Suppressor macrophage treated with lipopolysaccharide for 4 hours (primary cell): ENCODE data around the gene HDDC3.

Experiments
- DNase-seq: peaks from one replicate; pipeline ENCODE4 v3.0.0-alpha.2; 2020

Gene HDDC3

GRCh38 chr15:90889736-90890456 lies 42.5 kb downstream of the HDDC3 start:
- no peak for DNase-seq

DNA sequence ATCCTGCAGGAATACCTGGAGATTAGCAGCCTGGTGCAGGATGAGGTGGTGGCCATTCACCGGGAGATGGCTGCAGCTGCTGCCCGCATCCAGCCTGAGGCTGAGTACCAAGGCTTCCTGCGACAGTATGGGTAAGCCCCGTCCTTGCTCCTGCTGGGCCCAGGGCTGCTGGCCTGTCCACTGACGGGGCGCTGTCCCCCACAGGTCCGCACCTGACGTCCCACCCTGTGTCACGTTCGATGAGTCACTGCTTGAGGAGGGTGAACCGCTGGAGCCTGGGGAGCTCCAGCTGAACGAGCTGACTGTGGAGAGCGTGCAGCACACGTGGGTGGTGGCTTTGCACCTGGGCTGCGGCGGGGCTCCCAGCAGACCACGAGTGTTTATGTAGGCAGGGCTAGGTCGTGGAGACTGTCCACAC lies 43.0 kb downstream of the HDDC3 start:
- no peak for DNase-seq

DNA sequence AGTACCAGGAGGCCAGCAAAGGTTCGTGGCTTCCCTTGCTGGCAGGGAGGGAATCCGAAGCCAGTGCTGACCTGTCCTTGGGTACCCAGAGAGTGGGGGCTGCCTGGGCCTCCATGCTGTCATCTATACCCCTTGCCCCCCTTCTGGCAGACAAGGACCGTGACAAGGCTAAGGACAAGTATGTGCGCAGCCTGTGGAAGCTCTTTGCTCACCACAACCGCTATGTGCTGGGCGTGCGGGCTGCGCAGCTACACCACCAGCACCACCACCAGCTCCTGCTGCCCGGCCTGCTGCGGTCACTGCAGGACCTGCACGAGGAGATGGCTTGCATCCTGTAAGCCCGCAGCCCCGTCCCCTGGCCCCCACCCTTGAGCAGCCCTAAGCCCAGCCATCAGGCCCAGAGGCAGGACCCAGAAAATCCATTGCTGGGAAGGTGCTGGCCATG lies 45.3 kb downstream of the HDDC3 start:
- DNase-seq: no peak

GRCh38 chr15:90886291-90886614 lies 46.1 kb downstream of the HDDC3 start:
- no peak for DNase-seq

DNA sequence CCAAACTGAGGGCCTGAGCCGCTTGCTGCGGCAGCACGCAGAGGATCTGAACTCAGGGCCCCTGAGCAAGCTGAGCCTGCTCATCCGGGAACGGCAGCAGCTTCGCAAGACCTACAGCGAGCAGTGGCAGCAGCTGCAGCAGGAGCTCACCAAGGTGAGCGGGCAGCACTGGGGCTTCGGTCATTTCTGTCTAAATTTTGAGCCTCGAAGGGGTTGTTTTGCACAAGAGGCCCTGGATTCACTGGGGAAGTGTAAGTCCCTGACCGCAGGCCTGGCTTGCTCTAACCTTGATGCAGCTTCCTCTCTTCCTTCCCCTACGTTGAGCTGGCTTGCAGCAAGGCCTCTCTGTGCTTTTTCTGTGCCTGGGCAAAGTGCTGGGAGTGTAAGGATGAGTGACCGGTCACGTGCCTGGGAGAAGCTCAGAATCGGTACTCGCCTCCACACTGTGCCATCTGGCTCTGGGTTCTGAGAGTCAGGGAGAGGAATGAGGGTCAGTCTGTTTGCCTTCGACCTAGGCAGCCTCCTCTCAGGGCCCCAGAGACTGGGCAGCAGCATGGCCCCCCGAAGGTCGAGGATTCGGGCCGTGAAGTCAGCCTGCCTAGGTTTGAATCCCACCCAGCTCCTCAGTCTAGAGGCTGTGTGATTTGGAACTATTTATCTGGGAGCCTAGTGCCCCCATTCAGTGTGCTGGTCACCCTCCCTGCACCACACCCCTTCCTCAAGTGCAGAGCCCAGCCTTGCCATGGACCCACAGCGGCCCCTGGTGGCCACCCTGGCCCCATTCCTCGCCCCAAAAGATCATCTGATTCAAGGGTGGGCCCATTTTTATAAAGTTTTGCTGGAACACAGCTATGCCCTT lies 46.7 kb downstream of the HDDC3 start:
- DNase-seq: peak; percentile 85

GRCh38 chr15:90884719-90885431 lies 47.5 kb downstream of the HDDC3 start:
- no peak for DNase-seq

DNA sequence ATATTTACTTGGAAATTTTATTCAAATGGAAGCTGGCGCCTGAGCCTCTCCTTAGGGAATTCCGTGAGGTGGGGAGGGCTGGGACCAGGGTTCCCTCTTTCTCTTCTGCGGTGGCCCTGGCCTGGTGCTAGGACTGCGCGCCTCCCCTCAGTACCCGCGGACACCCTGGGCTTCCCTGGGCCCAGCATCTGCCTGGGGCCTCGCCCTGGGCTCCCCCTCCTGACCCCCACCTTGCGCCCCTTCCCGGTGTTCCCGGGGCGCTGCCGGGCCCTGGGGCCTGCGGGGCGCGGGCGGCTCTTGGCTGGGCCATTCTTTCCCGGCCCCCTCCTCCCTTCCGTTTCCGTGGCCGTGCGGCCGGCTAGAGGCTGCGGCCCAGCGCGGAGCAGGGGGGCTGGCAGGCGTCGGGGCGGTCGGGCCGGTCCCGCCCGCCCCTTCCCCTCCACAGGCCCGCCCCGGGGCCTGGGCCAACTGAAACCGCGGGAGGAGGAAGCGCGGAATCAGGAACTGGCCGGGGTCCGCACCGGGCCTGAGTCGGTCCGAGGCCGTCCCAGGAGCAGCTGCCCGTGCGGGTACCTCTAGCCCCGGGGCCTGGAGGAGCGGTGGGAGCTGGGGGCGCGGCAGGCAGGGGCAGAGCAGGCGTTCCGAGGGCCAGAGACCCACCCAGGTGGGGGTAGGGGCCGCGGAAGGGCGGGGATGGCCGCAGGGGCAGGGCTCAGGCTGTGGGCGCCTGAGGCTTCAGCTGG lies 48.2 kb downstream of the HDDC3 start, which contains the start of gene FES:
Gene FES, plus strand, starts transcription at position 529 of the 743 bp plus-strand sequence. CDS start 542 bp downstream, outside the sequence.
- DNase-seq: peak; percentile 89

DNA sequence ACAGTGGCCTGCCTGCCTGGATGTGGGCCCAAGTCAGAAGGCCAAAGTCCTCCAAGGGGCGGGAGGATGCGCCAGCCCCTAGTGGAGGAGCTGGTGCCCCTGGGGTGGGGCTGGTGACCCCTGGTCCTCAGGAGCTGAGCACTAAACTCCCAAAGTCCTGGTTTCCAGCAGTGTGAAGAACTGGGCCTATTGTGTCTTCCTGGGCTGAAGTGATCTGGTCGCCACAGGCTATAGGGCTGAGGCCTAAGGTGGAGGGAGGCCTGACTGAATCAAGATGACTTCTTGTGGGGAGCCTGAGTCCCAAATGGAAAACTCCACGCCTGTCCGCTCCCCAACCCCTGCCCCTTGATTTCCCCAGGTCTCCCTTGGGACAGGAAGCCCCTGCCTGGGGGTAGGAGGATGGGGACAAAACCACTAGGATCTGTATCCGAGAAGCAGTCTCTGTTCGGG lies 48.8 kb downstream of the HDDC3 start:
- DNase-seq: no peak

- DNase-seq: no peak
Measured at GRCh38 chr15:90882781-90883525, 49.4 kb downstream of the HDDC3 start.

DNA sequence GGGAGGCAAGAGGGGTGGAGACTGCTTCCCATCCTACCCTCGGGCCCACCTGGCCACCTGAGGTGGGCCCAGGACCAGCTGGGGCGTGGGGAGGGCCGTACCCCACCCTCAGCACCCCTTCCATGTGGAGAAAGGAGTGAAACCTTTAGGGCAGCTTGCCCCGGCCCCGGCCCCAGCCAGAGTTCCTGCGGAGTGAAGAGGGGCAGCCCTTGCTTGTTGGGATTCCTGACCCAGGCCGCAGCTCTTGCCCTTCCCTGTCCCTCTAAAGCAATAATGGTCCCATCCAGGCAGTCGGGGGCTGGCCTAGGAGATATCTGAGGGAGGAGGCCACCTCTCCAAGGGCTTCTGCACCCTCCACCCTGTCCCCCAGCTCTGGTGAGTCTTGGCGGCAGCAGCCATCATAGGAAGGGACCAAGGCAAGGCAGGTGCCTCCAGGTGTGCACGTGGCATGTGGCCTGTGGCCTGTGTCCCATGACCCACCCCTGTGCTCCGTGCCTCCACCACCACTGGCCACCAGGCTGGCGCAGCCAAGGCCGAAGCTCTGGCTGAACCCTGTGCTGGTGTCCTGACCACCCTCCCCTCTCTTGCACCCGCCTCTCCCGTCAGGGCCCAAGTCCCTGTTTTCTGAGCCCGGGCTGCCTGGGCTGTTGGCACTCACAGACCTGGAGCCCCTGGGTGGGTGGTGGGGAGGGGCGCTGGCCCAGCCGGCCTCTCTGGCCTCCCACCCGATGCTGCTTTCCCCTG lies 50.2 kb downstream of the HDDC3 start:
- no peak for DNase-seq

DNA sequence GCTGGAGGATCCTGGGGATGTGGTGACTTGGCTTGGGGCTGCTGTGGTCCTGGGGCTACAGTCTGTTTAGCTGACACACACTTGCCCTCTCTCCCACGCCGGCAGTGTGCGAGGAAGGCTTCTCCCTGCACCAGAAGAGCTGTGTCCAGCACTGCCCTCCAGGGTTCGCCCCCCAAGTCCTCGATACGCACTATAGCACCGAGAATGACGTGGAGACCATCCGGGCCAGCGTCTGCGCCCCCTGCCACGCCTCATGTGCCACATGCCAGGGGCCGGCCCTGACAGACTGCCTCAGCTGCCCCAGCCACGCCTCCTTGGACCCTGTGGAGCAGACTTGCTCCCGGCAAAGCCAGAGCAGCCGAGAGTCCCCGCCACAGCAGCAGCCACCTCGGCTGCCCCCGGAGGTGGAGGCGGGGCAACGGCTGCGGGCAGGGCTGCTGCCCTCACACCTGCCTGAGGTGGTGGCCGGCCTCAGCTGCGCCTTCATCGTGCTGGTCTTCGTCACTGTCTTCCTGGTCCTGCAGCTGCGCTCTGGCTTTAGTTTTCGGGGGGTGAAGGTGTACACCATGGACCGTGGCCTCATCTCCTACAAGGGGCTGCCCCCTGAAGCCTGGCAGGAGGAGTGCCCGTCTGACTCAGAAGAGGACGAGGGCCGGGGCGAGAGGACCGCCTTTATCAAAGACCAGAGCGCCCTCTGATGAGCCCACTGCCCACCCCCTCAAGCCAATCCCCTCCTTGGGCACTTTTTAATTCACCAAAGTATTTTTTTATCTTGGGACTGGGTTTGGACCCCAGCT lies 51.0 kb downstream of the HDDC3 start:
- DNase-seq: no peak

GRCh38 chr15:90880381-90881145 lies 51.8 kb downstream of the HDDC3 start:
- DNase-seq: no peak
